ENCODE data around the gene MCOLN1.
A peak's percentile ranks its signal among the peaks of the same experiment; 100 is the strongest.

The MCOLN1 gene

GRCh38 chr19:7504684-7505083 lies 17.7 kb upstream of the MCOLN1 start:
- no peak for DNase-seq

DNA sequence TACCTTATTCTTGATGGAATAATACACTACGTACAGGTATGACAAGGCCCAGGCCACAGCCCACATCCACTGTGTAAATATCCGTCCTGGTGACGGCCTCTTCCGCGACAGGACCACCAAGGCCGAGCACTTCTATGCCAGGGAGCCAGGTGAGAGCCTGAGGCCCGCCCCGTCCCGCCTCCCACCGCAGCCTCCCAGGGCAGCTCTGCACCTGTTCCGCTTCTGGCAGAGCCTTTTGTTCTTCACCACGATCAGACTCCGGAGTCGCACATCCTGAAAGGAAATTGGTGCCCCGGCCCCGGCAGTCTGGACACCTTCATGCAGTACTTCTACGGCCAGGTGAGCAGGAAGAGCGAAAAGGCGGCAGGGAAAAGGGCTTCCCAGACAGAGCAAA lies 17.1 kb upstream of the MCOLN1 start:
- no peak for DNase-seq

GRCh38 chr19:7505682-7506384 lies 16.6 kb upstream of the MCOLN1 start:
- no peak for DNase-seq

GRCh38 chr19:7506385-7507328 lies 15.8 kb upstream of the MCOLN1 start:
- peak in 1 of 2 experiments; percentile 13 for DNase-seq

DNA sequence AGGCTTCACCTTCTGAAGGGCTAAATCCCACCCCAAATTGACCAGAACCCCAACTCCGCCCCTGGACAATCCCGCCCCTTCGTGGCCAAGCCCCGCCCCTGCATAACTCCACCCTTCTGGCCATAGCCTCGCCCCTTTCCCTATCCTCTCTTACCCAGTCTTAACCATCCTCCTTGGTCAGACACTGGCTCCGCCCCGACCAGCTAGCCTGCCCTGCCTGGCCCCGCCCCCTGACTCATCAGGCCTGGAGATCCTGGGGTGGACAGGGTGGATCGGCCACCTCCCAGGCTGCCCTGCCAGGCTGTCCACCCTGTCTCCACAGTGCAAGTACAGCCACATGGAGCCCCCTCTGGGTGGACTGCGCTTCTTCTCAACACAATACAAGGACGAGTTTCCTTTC lies 14.5 kb upstream of the MCOLN1 start:
- DNase-seq = no peak

- no peak for DNase-seq
These were observed 12.8 kb upstream of the MCOLN1 start for GRCh38 chr19:7509625-7510024.

- no peak for DNase-seq
These were observed 10.0 kb upstream of the MCOLN1 start for GRCh38 chr19:7512400-7512851.

DNA sequence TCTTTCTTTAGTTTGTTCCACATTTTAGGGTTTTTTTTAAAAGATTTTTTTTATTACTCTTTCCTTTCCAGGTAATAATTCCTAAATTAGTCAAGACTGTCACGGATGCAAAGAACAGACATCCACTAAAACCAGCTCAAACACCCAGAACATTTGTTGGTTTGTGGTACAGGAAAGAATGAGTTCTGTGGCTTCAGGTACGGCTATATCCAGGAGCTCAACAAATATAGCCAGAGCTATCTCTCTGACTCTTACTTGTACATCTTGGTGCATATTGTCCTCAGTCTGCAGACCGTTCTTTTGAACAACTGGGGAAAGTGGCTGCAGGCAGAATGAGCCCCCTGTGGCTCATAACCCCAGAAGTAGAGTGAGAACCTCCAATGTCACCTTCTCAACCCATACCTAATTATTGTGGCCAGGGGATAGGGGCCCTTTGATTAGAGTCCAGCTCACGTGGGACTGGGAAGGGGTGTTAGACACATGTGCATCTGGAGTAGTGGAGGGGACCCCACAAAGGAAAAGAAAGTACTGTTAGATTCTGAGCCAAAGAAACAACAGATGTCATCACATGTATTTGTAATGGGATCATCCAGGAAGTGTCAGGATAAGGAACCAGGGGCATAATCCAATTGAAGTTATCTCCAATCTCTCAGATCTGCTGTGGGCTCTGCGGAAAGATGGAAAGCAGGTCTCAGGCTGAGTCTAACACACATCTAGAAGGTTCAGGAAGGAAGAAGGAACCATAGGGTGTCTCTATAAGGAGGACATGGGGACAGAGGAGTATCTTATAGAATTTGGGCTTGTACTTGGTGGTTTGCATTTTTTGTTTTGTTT lies 8.4 kb upstream of the MCOLN1 start:
- no peak for DNase-seq

GRCh38 chr19:7515110-7515644 lies 7.2 kb upstream of the MCOLN1 start:
- no peak for DNase-seq

DNA sequence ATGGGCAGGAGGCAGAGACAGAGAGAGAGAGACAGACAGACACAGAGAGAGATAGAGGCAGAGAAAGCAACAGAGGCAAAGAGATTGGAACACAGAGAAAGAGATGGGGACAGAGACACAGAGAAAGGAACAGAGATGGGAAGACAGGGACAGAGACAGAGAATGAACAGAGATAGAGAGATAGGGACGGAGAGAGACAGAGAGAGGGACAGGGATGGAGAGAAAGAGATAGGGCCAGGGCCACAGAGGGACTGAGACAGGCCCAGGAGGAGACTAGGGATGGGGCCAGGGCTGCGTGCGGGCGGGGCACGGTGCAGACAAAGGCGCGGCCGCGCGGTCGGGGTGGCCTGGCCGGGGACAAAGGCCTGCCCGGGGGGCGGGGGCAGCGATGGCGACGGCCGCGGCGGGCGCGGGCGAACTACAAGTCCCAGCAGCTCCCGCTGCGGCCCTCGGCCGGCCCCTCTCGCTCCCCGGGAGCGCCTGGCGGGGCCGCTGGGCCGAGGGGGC lies 6.7 kb upstream of the MCOLN1 start, which contains the start of gene ZNF358:
TSS of gene ZNF358 (plus strand) at position 459 of the 507 bp plus-strand sequence. CDS start 3,140 bp downstream, outside the sequence.
- DNase-seq = no peak

DNA sequence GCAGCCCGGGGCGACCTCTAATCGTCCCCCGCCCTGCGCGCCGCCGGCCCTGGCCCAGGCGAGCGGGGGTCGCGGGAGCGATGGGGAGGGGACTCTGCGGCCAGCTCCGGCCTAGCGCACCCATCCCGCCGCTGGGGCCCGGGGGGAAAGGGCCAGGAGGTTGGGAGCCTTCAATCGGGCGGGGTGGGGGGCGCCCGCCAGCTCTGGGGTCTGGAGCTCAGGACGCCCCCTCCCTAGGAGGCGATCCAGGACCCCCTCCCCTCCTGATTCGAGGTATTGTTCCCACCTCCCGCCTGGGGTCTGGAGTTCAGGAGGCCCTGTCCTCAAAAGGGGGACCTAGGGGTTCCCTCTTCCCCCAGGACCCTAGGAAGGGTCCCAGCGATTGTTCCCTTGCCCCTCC lies 6.1 kb upstream of the MCOLN1 start:
- DNase-seq = no peak

DNA sequence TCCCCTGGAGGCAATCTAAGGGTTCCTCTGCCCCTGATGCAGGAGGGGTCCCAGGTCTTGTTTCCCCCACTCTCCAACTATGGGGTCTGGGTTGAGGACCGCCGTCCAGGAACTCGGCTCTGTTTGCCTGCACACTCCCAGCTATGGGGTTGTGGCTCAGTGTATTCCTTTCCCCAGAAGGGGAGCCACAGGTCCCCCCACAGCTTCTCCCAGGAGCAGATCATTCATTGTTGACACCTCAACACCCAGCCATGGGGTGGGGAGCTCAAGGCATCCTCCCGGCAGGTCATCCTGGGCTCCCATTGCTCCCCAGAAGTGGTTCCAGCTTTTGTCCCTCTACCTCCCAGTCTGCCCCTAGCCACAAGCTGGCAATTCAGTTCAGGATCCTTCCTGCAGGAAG lies 5.5 kb upstream of the MCOLN1 start:
- no peak for DNase-seq

DNA sequence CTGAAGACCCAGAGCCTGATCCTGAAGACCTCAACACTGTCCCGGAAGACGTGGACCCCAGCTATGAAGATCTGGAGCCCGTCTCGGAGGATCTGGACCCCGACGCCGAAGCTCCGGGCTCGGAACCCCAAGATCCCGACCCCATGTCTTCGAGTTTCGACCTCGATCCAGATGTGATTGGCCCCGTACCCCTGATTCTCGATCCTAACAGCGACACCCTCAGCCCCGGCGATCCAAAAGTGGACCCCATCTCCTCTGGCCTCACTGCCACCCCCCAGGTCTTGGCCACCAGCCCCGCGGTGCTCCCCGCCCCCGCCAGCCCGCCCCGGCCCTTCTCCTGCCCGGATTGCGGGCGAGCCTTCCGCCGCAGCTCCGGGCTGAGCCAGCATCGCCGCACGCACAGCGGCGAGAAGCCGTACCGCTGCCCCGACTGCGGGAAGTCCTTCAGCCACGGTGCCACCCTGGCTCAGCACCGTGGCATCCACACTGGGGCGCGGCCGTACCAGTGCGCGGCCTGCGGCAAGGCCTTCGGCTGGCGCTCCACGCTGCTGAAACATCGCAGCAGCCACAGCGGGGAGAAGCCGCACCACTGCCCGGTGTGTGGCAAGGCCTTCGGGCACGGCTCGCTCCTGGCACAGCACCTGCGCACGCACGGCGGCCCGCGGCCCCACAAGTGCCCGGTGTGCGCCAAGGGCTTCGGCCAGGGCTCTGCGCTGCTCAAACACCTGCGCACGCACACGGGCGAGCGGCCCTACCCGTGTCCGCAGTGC lies 2.9 kb upstream of the MCOLN1 start:
- no peak for DNase-seq

DNA sequence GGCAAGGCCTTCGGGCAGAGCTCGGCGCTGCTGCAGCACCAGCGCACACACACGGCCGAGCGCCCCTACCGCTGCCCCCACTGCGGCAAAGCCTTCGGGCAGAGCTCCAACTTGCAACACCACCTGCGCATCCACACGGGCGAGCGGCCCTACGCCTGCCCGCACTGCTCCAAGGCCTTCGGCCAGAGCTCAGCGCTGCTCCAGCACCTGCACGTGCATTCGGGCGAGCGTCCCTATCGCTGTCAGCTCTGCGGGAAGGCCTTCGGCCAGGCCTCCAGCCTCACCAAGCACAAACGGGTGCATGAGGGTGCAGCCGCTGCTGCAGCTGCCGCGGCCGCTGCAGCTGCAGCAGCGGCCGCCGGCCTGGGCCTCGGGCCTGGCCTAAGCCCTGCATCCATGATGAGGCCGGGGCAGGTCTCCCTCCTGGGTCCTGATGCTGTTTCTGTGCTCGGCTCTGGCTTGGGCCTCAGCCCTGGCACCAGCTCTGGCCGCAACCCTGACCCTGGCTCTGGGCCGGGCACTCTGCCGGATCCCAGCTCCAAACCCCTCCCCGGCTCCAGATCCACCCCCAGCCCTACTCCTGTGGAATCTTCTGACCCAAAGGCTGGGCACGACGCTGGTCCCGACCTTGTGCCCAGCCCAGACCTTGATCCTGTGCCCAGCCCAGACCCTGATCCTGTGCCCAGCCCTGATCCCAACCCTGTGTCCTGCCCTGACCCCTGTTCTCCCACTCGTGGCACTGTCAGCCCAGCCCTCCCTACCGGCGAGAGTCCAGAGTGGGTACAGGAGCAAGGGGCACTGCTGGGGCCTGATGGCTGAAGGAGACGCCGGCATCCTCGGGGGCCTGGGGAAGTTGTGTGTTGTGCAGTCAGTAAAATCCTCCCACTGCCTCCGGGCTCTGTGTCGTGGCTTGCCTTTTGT lies 2.0 kb upstream of the MCOLN1 start:
- DNase-seq = no peak

- no peak for DNase-seq
These were observed 813 bp upstream of the MCOLN1 start for GRCh38 chr19:7521551-7522071.

DNA sequence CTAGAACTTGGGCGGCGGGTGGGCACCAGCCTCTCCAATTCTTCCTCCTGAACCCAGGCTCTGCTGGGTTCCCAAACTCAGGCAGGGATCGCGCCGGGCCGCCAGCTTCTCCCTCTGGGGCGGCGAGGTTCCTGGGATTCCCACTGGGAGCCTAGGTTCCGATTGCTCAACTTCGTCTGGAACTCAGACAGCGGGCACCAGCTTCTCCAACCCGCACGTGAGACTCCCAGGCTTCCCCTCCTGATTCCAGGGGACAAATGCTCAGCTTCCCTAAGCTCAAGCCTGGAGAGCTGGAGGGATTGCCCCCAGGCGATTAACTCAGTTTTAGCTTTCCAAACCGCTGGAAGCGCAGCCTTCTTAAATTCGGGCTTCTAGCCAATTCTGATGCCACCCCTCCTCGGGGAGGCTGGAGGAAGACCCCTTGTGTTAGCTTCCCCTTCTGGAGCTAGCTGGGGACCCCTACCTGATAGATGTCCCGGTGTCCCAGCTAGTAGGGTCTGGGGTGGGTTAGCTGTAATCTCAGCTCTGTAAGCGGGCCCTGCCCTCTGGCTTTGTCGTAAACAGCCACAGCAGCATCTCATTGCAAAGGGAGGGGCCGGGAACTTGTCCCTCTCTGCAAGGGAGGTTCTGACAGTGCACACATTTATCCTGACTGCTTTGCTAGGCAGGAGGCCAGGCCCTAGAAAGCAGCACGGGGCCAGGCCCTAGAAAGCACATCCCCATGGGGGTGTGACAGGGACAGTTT lies 671 bp downstream of the MCOLN1 start:
- no peak for DNase-seq

DNA sequence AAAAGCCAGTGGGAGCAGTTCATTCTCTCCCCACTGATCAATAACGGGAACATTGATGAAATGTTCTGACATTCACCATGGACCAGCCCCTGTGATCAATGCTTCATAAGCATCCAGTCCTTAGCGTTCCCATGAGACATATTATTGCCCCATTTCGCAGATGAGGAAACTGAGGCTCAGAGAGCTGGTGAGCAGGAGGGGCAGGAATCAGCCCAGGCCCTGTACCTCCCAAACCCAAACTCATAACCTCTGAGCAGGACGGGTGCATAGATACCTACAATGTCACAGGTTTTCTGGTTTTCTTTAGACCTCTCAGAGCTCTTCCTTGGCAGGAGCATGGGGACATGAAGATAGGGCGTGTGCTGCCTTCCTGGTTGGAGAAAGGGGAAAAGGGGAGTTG lies 2.1 kb downstream of the MCOLN1 start:
- no peak for DNase-seq

GRCh38 chr19:7524992-7525739 lies 2.7 kb downstream of the MCOLN1 start:
- DNase-seq = no peak
